ENCODE measurements around the gene TANC1.

The TANC1 gene

DNA sequence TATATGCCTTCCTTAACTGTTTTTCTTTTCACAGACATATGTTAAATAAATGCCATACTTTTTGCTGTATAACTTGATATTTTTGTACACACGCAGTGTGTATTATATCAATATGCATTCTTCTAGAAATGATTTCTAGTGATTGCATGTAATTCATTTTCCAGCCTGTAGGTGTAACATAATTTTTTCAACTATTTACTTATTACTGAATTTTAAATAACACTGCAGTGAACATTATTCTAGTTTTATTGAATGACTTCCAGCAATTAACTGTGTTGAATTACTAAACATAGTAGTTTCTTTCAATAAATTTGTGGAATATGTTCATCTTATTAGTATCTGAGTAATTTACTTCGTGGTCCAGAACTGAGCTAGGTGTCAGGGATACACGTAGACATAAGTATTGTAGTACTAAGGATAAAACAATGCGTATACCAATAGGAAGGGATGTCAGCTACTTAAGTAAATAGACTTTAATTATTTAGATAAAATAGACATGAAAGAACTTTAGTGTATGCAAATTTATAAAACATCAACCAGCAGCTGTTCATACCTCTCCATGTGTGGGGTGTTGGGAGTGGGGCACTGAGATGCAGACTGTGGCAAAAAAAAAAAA is 28.0 kb downstream of the TANC1 start:
- DNase-seq = no peak

DNA sequence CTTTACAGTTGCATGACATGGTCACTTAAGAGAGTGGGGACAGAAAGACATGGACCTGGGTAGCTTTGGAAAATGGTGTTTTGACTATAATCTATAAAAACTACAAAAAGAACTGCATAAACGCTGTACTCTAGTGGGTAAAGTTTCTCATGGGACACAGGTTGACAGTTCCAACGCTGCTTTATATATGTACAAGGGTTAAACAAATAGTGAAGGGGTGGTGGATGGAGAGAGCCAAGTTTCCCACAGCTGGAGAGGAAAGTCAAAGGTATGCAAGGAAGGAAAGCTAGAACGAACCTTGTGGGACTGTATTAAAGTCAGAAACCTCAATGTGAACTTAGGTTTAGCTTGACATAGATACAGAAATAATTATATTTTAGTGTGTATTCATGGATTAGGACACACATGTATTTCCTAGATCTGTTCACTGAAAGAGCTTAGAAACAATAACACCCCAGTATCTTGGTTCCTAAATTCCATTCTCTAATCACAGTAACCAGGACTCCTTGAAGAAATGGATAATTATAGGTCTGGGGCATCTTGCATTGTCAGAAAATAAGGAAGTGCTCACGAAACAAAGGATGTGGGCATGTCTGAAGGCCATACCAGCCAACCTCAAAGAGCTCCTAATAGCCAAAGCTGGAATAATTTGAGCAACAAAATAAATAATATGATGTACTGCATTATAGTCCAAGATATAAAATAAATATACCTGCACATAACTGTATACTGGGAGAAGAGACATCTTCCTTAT is 28.8 kb downstream of the TANC1 start:
- DNase-seq = no peak

DNA sequence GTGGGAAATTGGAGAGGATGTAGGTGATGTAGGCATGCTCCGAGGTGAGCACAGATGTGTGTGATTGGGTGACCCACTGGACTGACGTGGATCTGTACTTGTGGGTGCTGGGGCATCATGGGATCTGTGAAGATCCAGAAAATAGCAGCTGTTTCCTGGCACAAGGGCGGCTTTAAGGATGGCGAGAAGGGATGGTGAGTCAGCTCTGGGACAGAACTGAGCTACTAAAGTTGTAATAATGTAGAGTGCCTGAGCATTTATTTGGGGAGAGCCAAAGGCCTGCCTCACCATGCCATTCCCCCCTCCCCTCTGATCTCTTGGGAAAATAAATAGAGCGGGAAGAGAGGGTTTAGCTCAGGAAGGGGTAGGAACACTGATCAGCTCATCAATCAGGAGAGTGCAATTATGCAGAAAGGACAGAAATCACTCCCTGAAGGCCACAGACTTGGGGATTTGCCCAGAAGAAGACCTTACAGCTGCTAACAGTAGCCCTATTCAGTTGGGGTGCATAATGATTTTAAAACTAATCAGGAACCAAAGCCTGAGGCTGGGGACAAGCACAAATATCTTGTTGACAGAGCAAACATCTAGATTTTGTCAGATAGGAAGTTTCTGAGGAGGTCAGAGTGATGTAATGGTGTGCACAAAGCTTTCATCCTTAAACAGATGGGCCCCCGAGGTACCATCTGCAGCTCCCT is 30.3 kb downstream of the TANC1 start:
- peak; percentile 68 for DNase-seq

DNA sequence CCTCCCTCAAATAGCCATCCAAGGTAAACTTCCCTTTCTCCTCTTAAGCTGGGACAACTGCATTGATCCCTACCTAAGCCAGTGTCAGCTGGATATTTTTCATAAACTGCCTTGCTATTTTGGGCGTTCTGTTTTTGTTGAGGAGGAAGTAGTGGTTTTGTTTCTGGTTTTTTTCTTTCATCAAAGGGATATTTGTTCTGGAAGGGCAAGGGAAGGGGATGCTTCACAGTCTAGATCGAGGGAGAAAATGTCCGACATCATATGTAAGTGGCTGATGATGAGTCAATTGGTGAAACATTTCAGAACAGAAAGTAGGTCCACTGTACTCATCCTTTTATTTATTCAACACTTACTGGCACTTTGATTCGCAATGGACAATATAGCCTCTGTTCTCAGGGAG is 31.0 kb downstream of the TANC1 start:
- no peak for DNase-seq

DNA sequence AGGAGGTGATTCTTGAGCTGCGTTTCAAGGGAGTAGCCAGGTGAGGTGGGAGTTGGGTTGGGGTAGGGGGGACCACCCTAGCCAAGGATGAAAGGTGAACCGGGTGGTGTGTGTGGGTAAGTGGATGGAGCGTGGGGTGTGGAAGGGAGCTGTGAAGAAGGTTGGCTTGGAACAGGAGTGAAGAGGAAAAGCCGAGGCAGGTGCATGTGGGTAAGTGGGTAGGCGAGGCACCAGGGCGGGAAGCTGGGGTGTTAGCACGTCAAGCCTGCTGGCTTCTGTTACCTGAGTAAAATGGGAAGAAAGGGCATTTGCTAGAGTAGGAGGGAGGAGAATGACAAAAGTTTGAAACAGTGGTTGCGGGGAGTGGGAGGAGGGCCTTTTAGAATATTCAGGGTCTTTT is 31.6 kb downstream of the TANC1 start:
- DNase-seq = no peak

DNA sequence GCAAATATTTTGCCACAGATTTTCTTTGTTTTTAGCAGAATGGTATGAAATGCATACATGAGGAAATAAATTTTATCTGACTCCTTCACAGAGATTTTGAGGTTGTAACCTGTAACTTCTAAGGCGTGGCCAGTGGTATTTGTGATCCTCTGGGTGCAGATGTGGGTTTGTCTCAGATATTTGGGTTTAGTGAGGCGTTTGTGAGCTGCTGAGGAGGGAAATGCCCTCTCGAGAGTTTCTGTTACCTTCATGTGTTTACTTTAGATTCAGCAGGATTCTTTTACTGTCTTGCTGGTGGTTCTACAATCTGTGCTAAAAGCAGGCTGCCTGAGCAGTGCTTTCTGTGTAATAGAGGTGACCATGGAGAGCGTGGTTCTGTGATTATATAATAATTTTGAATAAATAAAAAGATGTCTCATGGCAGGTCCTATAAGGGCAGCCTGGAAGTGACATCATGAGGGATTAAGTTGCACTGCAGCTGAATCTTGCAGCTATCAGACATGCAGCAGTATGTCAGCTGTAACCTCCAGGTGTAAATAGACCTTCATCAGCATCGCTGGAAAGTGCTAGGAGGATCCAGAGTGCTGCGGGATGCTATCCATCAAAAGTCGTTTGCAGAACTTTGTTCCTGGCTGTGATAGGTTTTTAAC is 34.1 kb downstream of the TANC1 start:
- DNase-seq = no peak

DNA sequence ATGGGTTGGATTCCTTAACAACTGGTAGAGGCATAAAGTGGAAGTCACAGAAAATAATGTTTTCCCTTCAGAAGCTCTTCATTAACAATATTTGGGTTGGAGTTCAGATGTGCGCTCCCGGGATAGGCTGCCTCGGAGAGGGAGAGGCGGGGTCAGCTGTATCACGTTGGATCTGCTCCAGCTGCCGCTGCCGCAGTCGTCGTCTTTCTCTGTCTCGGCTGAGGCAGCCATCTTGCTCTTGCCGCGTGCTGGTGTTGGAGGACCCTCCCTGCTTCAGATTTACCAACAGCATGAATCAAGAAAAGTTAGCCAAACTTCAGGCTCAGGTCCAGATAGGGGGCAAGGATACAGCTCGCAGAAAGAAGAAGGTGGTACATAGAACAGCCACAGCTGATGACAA is 35.1 kb downstream of the TANC1 start:
- DNase-seq = no peak

DNA sequence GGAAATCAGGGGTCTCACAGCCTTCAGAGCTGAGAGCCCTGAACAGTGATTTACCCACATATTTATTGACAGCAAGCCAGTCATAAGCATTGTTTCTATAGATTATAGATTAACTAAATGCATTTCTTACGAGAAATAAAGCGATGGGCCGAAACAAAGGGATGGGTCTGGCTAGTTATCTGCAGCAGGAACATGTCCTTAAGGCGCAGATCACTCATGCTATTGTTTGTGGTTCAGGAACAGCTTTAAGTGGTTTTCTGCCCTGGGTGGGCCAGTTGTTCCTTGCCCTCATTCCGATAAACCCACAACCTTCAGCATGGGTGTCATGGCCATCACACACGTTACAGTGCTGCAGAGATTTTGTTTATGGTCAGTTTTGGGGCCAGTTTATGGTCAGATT is 36.4 kb downstream of the TANC1 start:
- no peak for DNase-seq

DNA sequence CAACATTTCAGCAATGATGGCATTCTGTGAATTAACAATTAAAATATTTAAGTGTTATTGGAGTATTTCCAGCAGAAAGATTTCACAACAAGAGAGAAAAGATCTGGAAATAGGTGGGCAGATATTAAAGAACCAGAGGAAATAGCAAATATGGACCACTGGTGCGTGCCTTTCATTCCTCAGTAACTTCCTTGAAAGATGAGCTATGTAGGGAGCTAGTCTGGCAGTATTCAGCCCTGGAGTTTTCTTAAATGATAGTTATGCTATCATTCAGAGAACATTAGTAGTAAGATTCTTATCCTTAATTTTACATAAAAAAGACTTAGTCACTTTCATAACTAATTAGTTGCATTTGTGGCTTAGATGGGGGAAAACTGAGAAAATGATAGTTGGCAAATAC is 41.5 kb downstream of the TANC1 start:
- DNase-seq = no peak

DNA sequence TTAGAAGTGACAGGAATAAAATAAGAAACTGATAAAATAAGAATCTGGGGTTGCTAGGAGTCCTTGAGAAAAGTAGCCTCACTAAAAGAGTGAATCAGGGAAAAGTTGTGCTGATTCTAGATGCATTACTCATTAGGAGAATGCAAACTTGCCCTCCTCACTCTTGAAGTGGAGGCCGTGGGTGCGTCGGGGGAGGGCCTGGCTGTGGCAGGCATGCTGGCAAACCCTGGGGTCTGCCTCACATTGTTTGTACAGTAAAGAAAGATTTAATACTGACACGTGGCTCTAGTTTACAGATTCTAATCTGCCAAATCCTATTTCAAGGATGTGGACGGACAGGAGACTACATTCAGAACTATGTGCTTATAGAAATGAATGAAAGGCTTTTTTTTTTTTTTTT is 41.9 kb downstream of the TANC1 start:
- peak; percentile 27 for DNase-seq

DNA sequence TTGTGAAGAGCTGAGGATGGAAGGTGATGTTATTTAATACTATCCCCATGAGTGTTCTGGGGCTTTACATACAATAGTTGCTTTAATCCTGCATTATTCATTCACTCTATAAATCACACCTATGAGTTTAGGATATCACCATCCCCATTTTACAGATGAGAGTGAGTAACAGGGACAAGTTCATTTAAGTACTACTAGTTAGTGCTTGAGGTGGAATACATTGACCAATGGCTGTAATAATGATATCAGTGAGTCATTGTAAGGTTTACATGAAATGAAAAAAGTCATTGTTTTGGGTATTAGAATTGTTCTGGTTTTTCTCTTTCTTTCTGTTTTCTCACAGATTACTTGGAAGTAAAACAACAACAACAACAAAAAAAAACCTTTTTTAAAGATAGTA is 42.5 kb downstream of the TANC1 start:
- DNase-seq = no peak

DNA sequence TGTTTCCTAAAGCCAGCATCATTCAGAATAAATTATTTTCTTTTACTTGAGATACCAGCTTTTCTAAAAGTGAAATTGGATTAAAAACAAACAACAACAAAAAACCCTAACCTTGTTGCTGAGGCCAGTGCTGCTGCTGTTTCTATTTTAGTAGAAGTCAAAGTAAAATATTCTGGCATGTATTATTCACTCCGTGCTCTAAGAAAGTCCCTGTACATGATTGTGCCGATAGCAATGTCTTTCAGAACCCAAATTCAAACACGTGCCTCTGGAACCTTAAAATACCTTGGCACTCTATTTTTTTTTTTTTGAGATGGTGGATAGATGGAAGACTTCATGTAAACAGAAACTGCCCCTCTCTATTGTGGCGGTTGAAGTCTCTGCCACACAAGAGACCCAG is 43.7 kb downstream of the TANC1 start:
- DNase-seq = peak; percentile 35

DNA sequence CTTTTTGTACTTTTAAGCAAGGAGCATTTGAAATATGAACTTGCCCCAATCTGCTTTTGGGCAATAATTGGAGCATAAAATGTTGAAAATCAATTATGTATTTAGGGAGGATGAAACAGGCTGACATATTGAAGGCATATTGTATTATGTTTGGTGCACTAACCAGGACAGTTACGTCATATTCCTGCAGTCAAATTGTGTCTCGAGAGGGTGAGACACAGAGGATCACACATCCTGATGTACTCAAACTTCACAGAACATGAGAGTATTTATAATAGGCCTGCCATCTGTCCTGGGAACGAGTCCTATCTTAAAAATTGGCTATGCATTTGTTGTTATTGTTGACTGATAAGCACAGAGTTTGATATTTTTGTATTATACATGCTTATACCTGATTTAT is 44.7 kb downstream of the TANC1 start:
- DNase-seq = peak; percentile 37

DNA sequence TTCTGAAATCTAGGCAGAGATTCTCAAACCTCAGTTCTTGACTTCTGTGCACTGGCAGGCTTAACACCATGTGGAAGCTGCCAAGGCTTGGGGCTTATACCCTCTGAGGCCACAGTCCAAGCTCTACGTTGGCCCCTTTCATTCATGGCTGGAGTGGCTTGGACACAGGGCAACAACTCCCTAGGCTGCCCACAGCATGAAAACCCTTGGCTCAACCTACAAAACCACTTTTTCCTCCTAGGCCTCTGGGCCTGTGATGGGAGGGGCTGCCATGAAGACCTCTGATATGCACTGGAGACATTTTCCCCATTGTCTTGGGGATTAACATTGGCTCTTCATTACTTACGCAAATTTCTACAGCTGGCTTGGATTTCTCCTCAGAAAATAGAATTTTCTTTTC is 46.7 kb downstream of the TANC1 start:
- no peak for DNase-seq

DNA sequence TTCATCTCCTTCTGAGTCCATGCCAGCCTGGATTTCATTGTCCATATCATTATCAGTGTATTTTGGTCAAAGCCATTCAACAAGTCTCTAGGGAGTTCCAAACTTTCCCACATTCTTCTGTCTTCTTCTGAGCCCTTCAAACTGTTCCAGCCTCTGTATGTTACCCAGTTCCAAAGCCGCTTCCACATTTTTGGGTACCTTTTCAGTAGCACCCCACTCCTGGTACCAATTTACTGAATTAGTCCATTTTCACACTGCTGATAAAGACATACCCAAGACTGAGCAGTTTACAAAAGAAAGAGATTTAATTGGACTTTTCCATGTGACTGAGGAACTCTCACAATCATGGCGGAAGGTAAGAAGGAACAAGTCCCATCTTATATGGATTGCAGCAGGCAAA is 47.4 kb downstream of the TANC1 start:
- DNase-seq = no peak

DNA sequence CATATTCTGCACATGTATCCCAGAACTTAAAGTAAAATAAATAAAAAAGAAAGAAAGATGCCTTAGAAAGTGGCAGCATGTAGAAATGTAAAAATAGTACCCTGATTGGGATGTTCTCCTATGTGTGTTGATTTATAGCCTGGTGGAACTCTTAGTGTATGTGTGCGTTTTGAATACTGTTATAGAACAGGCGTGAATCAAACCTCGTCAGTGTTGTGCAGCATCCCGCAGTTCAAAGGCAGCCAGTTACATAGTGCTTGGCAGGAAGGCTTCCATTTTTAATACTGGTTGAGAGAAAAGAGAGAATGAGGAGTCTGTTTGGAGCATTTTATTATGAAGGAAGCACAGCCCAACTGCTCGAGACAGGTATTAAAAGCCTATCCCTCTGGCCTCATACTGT is 49.4 kb downstream of the TANC1 start:
- no peak for DNase-seq

DNA sequence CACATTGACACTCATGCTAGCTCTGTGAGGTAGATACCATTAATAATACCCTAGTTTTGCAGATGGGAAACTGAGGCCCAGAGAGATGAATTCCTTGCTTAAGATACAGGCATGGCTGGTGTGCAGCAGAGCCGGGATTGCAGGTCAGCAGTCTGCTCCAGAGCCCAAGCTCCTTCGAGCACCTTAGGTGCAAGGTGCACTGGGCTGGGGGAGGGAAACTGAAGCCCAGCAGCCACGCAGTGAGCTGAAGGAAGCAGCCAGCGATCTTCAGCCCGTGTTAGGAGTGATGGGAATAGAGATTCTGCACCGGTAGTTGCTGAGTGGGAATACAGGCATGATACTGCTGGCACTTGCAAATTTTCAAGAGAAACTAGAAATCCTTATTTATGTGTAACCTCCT is 50.6 kb downstream of the TANC1 start:
- no peak for DNase-seq

DNA sequence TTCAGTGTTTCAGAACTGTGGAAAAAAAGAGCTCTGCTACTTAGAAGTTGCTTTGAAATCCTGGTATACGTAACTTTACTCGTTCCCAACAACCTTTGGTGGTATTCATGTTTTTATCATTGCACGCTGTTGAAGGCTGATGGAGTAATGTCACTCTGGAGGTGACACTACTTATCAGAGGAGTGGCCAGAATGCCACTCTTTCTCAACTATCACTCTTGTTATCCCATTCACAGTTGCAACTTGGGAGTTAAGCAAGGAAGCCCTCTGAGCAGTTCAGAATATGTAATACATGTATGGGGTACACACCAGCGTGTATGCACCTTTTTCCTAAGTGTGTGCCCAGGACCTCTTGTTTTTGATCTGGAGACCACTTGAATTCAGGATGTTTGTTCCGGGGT is 53.6 kb downstream of the TANC1 start:
- no peak for DNase-seq

DNA sequence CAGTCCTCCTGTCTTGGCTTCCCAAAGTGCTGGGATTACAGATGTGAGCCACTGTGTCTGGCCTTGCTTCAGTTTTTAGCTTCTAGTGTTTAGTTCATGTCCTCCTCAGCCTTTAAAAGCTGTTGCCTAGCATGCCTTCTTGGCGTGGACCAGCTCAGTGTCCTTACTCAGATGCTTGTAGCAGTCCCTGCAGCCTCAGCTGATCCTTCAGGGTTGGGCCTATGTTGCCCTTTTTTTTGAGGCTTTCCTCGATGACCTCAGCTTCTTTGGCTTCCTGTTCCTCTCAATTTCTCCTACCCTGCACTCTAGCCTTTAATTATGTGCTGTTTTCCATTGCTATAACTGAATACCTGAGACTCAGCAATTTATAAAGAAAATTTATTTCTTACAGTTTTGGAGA is 57.7 kb downstream of the TANC1 start:
- no peak for DNase-seq

DNA sequence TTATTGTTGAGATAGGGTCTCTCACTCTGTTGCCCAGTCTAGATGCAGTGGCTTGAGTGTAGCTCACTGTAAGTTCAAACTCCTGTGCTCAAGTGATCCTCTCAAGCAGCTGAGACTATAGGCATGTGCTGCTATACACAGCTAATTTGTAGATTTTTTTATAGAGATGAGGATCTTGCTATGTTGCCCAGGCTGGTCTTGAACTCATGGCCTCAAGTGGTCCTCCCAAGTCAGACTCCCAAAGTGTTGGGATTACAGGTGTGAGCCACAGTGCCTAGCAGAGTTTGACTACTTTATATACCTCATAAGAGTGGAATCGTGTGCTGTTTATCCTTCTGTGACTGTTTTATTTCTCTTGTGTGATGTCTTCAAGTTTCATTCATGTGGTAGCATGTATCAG is 60.3 kb downstream of the TANC1 start:
- DNase-seq = no peak

DNA sequence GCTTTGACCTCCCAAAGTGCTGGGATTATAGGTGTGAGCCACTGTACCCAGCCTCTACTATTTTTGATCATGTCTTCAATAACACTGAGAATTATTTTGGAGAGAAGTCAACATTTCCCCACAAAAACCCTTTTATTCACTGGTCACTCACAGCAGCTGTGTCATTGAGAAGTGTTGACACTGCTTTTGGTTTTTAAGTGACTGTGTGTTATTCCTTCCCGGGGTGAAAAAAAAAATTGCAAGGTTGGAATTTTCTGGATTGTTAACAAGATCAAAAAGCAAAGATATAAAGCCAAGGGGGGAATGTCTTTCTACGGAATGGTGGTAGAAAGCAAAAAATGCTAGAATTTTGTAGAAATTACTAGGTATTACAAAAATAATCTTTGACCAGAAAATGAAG is 61.5 kb downstream of the TANC1 start:
- no peak for DNase-seq

DNA sequence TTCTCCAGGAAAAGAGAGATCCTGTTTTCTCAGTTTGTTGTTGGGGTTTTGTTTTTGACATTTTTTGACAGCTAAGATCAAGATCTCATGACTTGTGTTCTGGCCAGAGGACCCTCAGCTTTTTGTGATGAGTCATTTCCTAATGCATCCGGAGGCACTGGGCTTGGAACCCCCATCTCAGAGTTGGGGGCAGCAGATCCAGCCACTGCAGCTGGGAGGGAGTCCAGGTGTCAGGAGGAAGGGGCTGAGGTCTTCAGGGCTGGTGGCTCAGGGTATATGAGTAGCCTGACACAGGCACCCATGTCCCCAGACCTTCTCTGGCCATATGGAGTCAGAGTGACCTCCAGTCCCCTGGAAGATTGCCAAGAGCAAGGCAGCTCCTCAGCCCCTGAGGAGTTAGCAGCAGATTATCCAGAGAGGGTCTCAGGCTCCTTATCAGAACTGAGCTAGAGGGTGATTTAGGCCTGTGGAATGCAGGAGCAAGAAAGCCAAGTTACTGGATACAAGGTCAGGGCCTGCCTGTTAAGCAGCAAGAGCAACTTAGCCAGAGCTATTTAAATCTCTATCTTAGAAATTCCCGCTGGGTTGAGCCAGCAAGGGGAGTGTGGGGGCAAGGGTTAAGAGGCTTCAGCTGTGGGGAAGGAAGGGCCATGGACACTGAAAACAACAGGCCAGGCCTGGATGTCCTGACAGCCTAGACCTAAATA is 62.4 kb downstream of the TANC1 start:
- DNase-seq = peak; percentile 50

DNA sequence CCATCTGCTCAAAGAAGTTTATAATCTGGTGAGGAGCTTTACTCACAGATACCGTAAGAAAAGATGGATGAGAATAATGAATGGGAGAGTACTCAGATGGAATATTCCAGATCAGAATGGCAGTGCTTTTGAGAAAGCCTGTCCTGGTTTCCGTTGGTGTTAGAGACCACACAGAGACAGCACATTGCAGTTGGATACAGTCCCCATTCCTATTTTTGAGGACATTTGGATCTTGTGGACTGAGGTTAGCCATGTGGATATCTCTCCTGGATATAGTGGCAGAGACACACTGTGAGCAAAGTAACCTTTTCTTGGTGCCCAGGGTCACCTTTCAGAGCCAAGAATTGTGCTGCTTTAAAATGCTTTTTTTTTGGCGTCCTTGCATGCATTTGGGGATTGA is 63.7 kb downstream of the TANC1 start:
- DNase-seq = no peak

Measured in eye (tissue), 1 donor.